D721Med (cell line): ENCODE measurements around the gene GUK1.

Experiments
- DNase-seq: peaks from one replicate; pipeline ENCODE4 v3.0.0; 2011; ENCODE audit warnings: low spot score; ENCODE audit not compliant: insufficient read length
- FAIRE-seq: peaks from 2 replicates; lab custom pipeline; 2011; peaks lifted over from hg19 to GRCh38; lab: Jason Lieb, UNC
- TF ChIP-seq, protein P1 (sequence below): IDR thresholded peaks from 2 replicates; pipeline ENCODE4 v1.5.1; 2012; ENCODE audit warnings: mild to moderate bottlenecking, control low read depth; ENCODE audit not compliant: insufficient read depth; ENCODE audit errors: missing control alignments

GUK1 gene

DNA sequence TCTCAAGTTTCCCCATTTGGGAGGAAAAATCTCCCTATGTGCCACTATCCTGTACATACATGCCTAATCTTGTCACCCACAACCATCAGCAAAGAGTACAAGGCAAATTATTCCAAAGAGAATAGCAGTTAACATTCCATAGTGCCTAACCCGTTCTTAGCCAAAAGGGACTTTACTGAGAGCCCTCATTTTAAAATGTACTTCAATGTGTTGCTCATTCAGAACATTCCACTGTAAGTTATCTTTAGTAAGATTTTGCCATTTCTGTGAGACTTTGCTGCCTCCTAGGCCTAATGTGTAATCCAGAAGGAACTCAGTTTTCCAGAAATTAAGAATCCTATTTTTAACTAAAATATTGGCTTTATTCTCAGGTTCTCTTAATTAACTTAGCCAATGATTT is 19.7 kb upstream of the GUK1 start:
- TF ChIP-seq, protein P1, sequence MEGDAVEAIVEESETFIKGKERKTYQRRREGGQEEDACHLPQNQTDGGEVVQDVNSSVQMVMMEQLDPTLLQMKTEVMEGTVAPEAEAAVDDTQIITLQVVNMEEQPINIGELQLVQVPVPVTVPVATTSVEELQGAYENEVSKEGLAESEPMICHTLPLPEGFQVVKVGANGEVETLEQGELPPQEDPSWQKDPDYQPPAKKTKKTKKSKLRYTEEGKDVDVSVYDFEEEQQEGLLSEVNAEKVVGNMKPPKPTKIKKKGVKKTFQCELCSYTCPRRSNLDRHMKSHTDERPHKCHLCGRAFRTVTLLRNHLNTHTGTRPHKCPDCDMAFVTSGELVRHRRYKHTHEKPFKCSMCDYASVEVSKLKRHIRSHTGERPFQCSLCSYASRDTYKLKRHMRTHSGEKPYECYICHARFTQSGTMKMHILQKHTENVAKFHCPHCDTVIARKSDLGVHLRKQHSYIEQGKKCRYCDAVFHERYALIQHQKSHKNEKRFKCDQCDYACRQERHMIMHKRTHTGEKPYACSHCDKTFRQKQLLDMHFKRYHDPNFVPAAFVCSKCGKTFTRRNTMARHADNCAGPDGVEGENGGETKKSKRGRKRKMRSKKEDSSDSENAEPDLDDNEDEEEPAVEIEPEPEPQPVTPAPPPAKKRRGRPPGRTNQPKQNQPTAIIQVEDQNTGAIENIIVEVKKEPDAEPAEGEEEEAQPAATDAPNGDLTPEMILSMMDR = no peak
- FAIRE-seq (no peak), DNase-seq (no peak)

DNA sequence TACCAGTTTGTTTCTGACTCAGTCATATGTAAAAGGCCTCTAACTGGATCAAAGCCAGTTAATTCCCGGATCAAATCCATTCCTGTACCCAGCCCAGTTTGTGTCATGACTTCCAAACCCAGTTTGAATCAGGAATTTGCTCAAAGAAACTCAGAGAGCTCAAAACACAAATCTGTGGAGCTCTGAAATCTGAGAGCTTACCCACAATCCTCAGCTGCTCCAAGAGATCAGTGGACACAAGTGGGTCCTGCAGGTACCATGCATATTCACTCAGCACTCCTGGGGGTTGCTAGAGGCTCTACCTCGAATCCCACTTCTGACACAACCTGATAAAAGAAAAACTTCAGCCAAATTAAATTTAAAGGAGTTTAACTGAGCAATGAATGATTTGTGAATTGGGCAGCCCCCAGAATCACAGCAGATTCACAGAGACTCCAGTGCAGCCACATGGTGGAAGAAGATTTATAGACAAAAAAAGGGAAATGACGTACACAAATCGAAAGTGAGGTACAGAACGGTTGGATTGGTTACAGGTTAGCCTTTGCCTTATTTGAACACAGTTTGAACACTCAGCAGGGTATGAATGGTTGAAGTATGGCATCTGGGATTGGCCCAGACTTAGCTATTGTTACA is 19.1 kb upstream of the GUK1 start:
- DNase-seq (no peak), FAIRE-seq (no peak)
- TF ChIP-seq, protein P1 = no peak

DNA sequence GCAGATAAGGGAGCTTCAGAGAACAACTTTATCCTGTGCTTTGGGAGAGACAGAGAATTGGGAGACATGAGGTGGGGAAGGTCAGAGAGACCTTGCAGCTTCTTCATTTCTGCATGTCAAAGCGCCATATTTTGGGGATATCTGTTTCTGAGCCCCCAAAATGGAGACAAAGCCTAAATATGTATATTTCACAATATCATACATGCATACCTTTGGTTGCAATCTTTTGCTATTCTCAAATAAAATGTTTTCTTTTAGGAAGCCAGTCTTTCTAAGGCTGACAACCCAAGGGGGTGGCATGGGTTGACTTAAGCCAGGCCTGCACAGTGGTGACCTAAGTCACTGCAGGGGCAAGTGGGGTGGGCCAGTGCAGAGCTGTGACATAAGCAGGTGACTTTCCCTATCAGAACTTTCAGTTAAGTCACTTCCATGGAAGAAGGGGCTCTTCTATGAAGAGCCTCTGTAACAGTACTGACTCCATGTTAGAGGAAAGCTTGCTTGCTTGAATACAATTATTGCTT is 17.1 kb upstream of the GUK1 start:
- DNase-seq (no peak), FAIRE-seq (no peak)
- TF ChIP-seq, protein P1 = no peak

DNA sequence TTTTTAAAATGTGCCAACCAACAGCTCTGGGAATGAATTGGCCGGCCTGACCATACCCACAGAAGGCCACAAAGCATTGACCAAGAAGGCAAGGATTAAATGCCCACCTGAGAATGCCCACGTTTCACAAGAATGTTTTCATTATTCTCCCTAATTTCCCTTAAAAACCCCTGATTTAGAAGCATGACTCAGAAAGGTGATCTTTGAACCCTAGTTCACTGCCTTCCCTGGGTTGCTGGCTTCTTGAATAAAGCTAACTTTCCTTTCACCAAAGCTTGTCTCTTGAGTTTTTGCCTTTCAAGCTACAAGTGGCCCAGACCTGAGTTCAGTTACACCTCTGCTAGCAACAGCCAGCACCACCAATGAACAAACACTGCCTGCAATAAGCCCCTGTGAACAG is 16.6 kb upstream of the GUK1 start:
- FAIRE-seq (no peak), DNase-seq (no peak)
- TF ChIP-seq, protein P1 = no peak

DNA sequence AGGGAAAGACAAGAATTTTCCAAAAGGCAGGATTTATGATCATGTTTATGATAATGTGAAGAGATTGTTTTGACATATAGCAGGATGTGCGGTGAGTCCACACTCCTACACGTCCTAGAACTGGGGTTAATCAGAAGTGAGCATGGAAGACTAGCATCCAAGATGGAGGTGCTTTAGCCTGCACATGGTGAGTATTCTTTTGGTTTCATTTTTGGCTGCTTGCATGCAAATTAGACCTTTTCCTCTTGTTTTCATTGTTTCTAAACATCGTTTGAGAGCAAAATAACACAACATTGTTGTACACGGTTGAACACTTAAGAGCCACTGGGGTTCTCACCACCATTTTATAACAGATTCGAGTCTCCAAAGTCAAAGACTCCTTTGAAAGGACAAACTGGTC is 14.9 kb upstream of the GUK1 start:
- no peak for DNase-seq
- FAIRE-seq = no peak
- TF ChIP-seq, protein P1 = no peak

DNA sequence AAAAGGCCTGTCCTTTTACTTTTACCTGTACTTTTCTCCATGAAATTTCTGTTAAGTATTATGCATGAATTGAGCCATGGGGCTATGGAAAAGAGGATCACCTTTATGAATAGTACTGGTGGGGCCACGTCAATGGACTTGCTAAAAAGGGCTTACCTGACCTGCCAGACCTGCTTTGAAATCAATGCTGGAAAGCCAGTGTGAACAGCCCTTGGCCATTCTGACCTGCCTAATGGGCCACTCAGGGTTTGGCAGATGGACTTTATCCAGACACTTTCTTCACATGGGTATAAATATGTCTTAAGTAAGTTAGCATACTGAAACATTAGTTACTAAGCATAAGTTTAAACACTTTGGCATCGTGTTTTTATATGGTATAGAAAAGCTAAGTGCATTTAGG is 8.3 kb upstream of the GUK1 start:
- DNase-seq (no peak), FAIRE-seq (no peak)
- TF ChIP-seq, protein P1 = no peak

DNA sequence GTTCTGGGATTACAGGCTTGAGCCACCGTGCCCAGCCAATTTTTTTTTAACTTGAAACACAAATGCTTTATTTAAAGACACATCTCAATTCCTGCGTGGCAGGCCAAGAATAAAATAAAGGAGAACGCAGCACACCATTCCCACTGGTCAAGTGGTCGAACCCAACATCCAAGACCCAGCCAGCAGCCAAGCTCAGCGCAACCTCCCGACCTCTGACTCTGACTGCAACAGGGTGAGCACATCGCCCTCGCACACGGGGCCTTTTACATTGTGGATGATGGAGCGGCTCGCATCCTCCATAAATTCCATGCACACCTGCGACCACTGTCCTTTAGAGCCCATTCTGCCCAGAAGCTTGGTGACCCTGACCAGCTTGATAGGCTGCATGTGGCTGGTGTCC is 5.5 kb upstream of the GUK1 start:
- FAIRE-seq (no peak), DNase-seq (no peak)
- TF ChIP-seq, protein P1 = no peak
